T-helper 1 cell treated with Interleukin-12 subunit alpha and Interleukin-12 subunit beta and Interleukin-4 antibody, amounts not matched to agents 30 μg/mL and 1 μg/mL, for 36 hours (primary cell): ENCODE data around the gene STAT6.
A peak's percentile ranks its signal among the peaks of the same experiment; 100 is the strongest.

ENCODE experiments used
- H3K27ac Mint-ChIP-seq: one replicate; pipeline ENCODE4 v1.8.0; 2021; ENCODE audit warnings: mild to moderate bottlenecking, mixed read lengths
- H3K27me3 Mint-ChIP-seq: one replicate; pipeline ENCODE4 v1.8.0; 2021; ENCODE audit warnings: low read depth, mixed read lengths
- H3K36me3 Mint-ChIP-seq: one replicate; pipeline ENCODE4 v1.8.0; 2021; ENCODE audit warnings: low read depth, mixed read lengths
- H3K4me1 Mint-ChIP-seq: one replicate; pipeline ENCODE4 v1.8.0; 2021; ENCODE audit warnings: low read depth, mixed read lengths
- H3K4me3 Mint-ChIP-seq: one replicate; pipeline ENCODE4 v1.8.0; 2021; ENCODE audit warnings: mild to moderate bottlenecking, moderate library complexity, mixed read lengths
- H3K9me3 Mint-ChIP-seq: one replicate; pipeline ENCODE4 v1.8.0; 2021; ENCODE audit warnings: mixed read lengths

Gene STAT6

DNA sequence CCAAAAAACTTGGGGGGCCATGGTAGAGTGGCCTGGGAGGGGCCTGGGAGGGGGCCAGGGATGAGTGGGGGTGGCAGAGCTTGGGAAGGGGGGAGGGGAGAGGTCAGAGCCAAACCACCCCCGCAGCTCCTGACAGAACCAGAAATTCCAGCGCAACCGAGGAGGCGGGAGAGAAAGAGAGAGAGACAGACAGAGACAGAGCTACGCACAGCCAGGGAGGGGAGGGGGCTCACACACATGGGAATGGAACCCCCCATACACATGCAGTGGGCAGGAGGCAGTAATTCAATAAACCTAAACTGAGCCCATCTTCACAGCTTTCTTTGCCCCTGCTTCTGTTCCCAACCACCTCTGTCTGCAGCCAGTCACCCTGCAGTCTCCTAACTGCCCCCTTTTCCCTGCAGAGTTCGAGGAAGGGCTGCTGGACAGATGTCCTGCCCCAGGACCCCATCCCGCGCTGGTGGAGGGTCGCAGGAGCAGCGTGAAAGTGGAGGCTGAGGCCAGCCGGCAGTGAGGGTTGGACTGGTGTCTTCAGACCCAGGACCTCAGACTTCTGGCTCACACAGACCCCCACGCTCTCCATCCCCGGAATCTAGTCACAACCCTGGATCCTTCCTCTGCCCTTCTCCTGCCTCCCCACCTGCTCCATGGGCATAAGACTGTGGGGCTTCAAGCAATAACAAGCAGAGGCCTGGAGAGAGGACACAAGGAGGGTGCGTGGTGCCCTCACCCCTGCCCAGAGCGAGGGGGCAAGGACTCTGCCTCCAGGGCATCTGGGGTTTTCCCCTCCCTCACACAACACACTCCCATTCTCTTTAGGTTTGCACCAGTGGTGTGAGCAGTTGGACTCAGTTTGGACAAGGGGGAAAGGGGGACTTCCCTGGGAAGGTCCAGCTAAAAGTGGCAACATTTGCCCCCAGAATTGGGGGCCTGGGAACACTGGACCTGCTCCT, 16.7 kb downstream of the STAT6 start:
- H3K4me3 Mint-ChIP-seq = no peak overlapping the region
- H3K9me3 Mint-ChIP-seq = no peaks in the 10 kb centered on the region
- H3K36me3 Mint-ChIP-seq = peaks cover 43% of the 10 kb centered on the region
- no peaks in the 10 kb centered on the region for H3K27me3 Mint-ChIP-seq
- peaks cover 35% of the 10 kb centered on the region for H3K4me1 Mint-ChIP-seq
- H3K27ac Mint-ChIP-seq = peak overlapping the region; percentile 41

DNA sequence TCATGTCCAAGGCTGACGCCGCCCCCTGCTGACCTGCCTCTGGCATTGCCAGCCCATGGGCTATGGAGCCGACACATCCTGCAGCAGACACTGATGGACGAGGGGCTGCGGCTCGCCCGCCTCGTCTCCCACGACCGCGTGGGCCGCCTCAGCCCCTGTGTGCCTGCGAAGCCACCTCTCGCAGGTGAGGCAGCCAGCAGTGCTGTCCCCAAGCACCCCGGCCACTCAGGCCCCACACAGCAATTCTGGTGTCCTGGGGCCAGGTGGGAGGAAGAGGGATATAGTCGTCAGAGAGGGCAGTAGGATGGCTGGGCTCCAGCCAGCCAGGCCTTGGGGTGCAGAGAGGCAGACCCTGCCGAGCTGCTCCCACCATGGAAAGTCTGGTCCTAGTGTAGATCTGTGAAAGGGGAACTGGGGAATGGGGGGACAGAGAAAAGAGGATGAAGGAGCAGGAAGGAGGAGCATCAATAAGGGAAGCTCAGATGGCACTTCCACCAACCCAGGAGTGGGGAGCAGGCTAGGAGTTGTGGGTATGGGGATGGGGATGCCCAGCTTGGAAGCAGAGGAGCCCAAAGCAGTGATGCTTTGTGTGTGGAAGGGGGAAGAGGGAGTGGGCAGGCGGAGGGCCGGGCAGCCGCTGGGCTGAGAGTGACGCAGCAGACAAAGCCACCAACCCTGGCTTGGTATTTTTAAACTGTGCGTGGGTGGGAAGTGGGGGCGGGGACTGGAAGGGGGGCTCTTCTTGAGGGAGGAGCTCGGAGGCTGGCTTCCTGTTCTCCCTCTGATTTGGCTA, 17.6 kb downstream of the STAT6 start:
- H3K27me3 Mint-ChIP-seq = no peaks in the 10 kb centered on the region
- peak overlapping the region; percentile 81 for H3K27ac Mint-ChIP-seq
- no peaks in the 10 kb centered on the region for H3K9me3 Mint-ChIP-seq
- H3K36me3 Mint-ChIP-seq = peaks cover 36% of the 10 kb centered on the region
- H3K4me3 Mint-ChIP-seq = peak overlapping the region; percentile 54
- H3K4me1 Mint-ChIP-seq = peaks cover 31% of the 10 kb centered on the region

DNA sequence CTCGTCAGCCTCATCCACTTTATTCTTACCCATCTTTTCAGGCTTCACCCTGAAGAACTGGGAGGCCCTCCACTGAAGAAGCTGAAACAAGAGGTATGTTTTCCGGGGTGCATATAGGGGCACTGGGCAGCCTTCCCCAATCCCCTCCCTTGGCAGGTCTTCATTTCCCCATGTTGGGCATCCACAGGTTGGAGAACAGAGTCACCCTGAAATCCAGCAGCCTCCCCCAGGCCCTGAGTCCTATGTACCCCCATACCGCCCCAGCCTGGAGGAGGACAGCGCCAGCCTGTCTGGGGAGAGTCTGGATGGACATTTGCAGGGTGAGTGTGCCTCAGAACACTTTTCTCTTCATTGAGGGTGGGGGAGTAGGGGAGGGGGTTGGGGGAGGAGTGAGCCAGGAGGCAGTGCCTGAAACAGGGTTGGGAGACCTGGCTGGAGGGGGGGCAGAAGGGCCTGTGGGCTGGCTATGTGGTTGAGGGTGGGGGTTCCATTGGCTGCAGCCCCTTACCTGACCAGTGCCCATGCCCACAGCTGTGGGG, 18.2 kb downstream of the STAT6 start:
- Mint-ChIP-seq H3K4me1 (peaks cover 36% of the 10 kb centered on the region), H3K27me3 (no peaks in the 10 kb centered on the region), H3K27ac (peak overlapping the region; percentile 43), H3K36me3 (peaks cover 33% of the 10 kb centered on the region), H3K9me3 (no peaks in the 10 kb centered on the region), H3K4me3 (no peak overlapping the region)

- Mint-ChIP-seq H3K9me3 (no peaks in the 10 kb centered on the region), H3K27ac (peak overlapping the region; percentile 43), H3K36me3 (peaks cover 32% of the 10 kb centered on the region), H3K4me3 (no peak overlapping the region), H3K27me3 (no peaks in the 10 kb centered on the region), H3K4me1 (peaks cover 39% of the 10 kb centered on the region)
Observed at GRCh38 chr12:57092529-57092862, 18.7 kb downstream of the STAT6 start.

DNA sequence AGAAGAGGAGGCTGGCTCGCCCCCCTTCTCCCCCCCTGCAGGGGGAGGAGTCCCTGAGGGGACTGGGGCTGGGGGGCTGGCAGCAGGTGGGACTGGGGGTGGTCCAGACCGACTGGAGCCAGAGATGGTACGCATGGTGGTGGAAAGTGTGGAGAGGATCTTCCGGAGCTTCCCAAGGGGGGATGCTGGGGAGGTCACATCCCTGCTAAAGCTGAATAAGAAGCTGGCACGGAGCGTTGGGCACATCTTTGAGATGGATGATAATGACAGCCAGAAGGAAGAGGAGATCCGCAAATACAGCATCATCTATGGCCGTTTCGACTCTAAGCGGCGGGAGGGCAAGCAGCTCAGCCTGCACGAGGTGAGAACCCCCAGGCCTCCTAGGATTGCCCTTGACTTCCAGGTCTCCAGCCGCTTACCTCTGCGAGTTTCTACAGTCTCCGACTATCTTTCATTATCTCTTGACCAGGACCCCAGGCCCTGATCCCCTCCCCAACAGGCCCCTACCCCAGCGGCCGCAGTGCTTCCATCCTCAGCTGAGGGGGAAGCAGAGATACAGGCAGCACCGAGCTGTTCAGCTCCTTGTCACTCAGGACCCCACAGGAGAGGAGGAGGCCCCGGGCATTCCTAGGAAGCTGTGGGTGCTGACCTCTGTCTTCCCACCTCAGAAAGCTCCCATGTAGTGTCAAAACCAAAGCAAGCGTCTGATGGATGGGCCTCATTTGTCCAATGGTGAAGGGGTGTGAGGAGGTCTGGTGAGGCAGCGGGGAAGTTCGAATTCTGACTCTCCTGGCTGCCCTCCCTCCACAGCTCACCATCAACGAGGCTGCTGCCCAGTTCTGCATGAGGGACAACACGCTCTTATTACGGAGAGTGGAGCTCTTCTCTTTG, 19.3 kb downstream of the STAT6 start:
- no peaks in the 10 kb centered on the region for H3K9me3 Mint-ChIP-seq
- no peaks in the 10 kb centered on the region for H3K27me3 Mint-ChIP-seq
- peaks cover 28% of the 10 kb centered on the region for H3K36me3 Mint-ChIP-seq
- H3K4me1 Mint-ChIP-seq = peaks cover 39% of the 10 kb centered on the region
- H3K4me3 Mint-ChIP-seq = no peak overlapping the region
- H3K27ac Mint-ChIP-seq = no peak overlapping the region

- peak overlapping the region; percentile 52 for H3K27ac Mint-ChIP-seq
- peak overlapping the region; percentile 47 for H3K4me3 Mint-ChIP-seq
- H3K9me3 Mint-ChIP-seq = no peaks in the 10 kb centered on the region
- peaks cover 43% of the 10 kb centered on the region for H3K4me1 Mint-ChIP-seq
- H3K27me3 Mint-ChIP-seq = no peaks in the 10 kb centered on the region
- peaks cover 20% of the 10 kb centered on the region for H3K36me3 Mint-ChIP-seq
Observed at GRCh38 chr12:57090924-57091637, 20.1 kb downstream of the STAT6 start.

- H3K27ac Mint-ChIP-seq = peak overlapping the region; percentile 52
Observed at GRCh38 chr12:57090490-57090889, 20.7 kb downstream of the STAT6 start.

GRCh38 chr12:57089271-57090245, 21.6 kb downstream of the STAT6 start:
- H3K4me3 Mint-ChIP-seq = peak overlapping the region; percentile 95
- no peaks in the 10 kb centered on the region for H3K9me3 Mint-ChIP-seq
- peaks cover 51% of the 10 kb centered on the region for H3K4me1 Mint-ChIP-seq
- peaks cover 17% of the 10 kb centered on the region for H3K36me3 Mint-ChIP-seq
- no peaks in the 10 kb centered on the region for H3K27me3 Mint-ChIP-seq
- peak overlapping the region; percentile 69 for H3K27ac Mint-ChIP-seq

More at GRCh38 chr12:57090490-57090889, 20.7 kb downstream of the STAT6 start:
- Mint-ChIP-seq H3K27me3 (no peaks in the 10 kb centered on the region), H3K36me3 (peaks cover 20% of the 10 kb centered on the region), H3K4me1 (peaks cover 48% of the 10 kb centered on the region), H3K9me3 (no peaks in the 10 kb centered on the region), H3K4me3 (peak overlapping the region; percentile 47)

GRCh38 chr12:57088354-57089270, 22.6 kb downstream of the STAT6 start, which contains the start of gene NAB2:
TSS of gene NAB2 (plus strand) at chr12:57089114. CDS start at chr12:57089272, 158 bp downstream.
- H3K4me3 Mint-ChIP-seq = peak within 1 kb of the TSS; percentile 95
- H3K27me3 Mint-ChIP-seq = no peaks in the 10 kb centered on the region
- H3K27ac Mint-ChIP-seq = peak within 1 kb of the TSS; percentile 95
- H3K4me1 Mint-ChIP-seq = peaks cover 49% of the 10 kb centered on the region
- H3K36me3 Mint-ChIP-seq = peaks cover 15% of the 10 kb centered on the region
- H3K9me3 Mint-ChIP-seq = no peaks in the 10 kb centered on the region

DNA sequence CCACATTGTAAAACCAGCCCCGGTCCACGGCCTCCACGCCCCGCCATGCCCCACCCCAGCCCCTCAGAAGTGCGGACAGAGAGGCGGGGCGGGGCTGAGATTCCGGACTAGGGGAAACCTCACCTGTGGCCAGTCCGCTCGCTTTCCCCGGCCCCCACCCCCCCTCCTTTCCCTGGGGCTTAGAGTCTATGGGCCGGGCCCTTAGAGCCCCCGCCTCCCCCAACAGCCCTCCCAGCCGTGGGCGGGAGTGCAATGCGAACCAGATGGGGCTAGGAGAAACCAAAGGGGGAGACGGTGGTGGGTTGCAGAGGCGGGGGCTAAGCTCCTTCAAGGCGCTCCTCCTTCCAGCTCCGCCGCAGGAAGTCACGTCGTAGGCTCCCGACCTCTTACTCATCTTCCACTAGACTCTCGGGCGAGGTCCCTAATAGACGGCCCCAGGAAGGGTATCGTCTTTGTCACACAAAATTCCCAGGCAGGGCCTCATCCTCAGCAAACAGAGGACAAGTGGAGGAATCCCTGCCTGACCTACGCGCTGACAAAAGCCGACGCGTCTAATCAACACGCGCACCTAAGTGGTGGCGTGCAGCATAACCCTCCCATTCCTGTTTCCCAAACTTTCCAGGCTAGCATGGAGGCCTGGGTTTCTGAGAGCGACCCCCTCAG, 23.3 kb downstream of the STAT6 start:
- H3K9me3 Mint-ChIP-seq = no peaks in the 10 kb centered on the region
- peaks cover 49% of the 10 kb centered on the region for H3K4me1 Mint-ChIP-seq
- no peaks in the 10 kb centered on the region for H3K27me3 Mint-ChIP-seq
- H3K4me3 Mint-ChIP-seq = peak overlapping the region; percentile 89
- peak overlapping the region; percentile 95 for H3K27ac Mint-ChIP-seq
- H3K36me3 Mint-ChIP-seq = peaks cover 12% of the 10 kb centered on the region

GRCh38 chr12:57087010-57087690, 24.0 kb downstream of the STAT6 start:
- Mint-ChIP-seq H3K9me3 (no peaks in the 10 kb centered on the region), H3K4me1 (peaks cover 44% of the 10 kb centered on the region), H3K4me3 (peak overlapping the region; percentile 89), H3K36me3 (peaks cover 7% of the 10 kb centered on the region), H3K27me3 (no peaks in the 10 kb centered on the region), H3K27ac (peak overlapping the region; percentile 95)
